GM12874 (cell line): Measurements from ENCODE around the gene KHNYN.

ENCODE experiments used
- CTCF ChIP-seq: IDR thresholded peaks from 2 replicates; pipeline ENCODE4 v1.5.1; 2011; ENCODE audit warnings: low read depth, mild to moderate bottlenecking, control low read depth, low read length, moderate library complexity; ENCODE audit not compliant: insufficient read depth

Gene KHNYN

GRCh38 chr14:24389226-24389848 is 40.4 kb upstream of the KHNYN start:
- TF ChIP-seq CTCF, result no peak

GRCh38 chr14:24390701-24391468 is 38.9 kb upstream of the KHNYN start:
- no peak for TF ChIP-seq CTCF

GRCh38 chr14:24392325-24393091 is 37.2 kb upstream of the KHNYN start:
- no peak for TF ChIP-seq CTCF

GRCh38 chr14:24394275-24394674 is 35.5 kb upstream of the KHNYN start:
- no peak for TF ChIP-seq CTCF

- no peak for TF ChIP-seq CTCF
Observed at GRCh38 chr14:24395609-24396582, 33.9 kb upstream of the KHNYN start.

GRCh38 chr14:24397639-24398292 is 32.0 kb upstream of the KHNYN start:
- TF ChIP-seq CTCF, result no peak
